Thyroid gland (tissue), 4 donors: ENCODE data around the gene GCNT4. TPM values are rescaled to one million over a fixed set of nuclear protein-coding genes. Genes with fewer than 3 reads are reported as not detected.
"Not testable (repeated sequence)": the region's sequence is repeated elsewhere in the genome, so short reads cannot be mapped to it uniquely, and the experiment has no call there.

Experiments used
- DNase-seq, 2 donors: peaks; one replicate each; pipeline ENCODE4 v3.0.0-alpha.2; 2019
- H3K27ac ChIP-seq, 3 donors: fragments of 200-600 bp; sonication (generic); 1 replicate in 2 of 3; 2 replicates in 1 of 3; pipeline ENCODE4 v1.5.1; 2016 to 2019; ENCODE audit warnings: mild to moderate bottlenecking in 1 of 3, moderate library complexity in 1 of 3
- H3K27me3 ChIP-seq: fragments of 200-600 bp; sonication (generic); one replicate; pipeline ENCODE4 v1.5.1; 2019
- H3K36me3 ChIP-seq, 2 donors: fragments of 200-600 bp; sonication (generic); one replicate each; pipeline ENCODE4 v1.5.1; 2016 to 2019
- H3K4me1 ChIP-seq, 2 donors: fragments of 200-600 bp; sonication (generic); one replicate each; pipeline ENCODE4 v1.5.1; 2017 to 2019
- H3K4me3 ChIP-seq, 3 donors: fragments of 200-600 bp; sonication (generic); replicated peaks in 1 of 3; 1 replicate in 2 of 3; 2 replicates in 1 of 3; pipeline ENCODE4 v1.5.1; 2016; ENCODE audit warnings: mild to moderate bottlenecking in 1 of 3
- H3K9me3 ChIP-seq: fragments of 200-600 bp; sonication (generic); one replicate; pipeline ENCODE4 v1.5.1; 2017
- CTCF ChIP-seq, 6 experiments: fragments of 200-600 bp in 3 of 6; fragments of 450-650 bp in 3 of 6; sonication (generic) in 3 of 6; IDR thresholded peaks; one replicate each; pipeline ENCODE4 v1.5.1; 2016 to 2019; ENCODE audit warnings: antibody characterized with exemption in 6 of 6, mild to moderate bottlenecking in 2 of 6, inconsistent platforms in 1 of 6, moderate library complexity in 1 of 6
- POLR2A ChIP-seq, 2 donors: fragments of 450-650 bp; IDR thresholded peaks; one replicate each; pipeline ENCODE4 v1.6.1; 2017; ENCODE audit warnings: antibody characterized with exemption in 2 of 2, mild to moderate bottlenecking in 2 of 2, moderate library complexity in 1 of 2
- whole genome bisulfite sequencing, 2 donors: methylation state at CpG; one replicate each; pipeline ENCODE4 v1.1.5; 2017; 5-methylcytosine and 5-hydroxymethylcytosine counted together
- intact Hi-C: fragments of 100-400 bp; cut with DNase I; formaldehyde crosslinking; loops from one replicate; pipeline ENCODE4 v1.15.1; 2023
- total RNA-seq, 4 donors: library from RNA; depleted of rRNA; stranded (reverse); fragments of >200 nt; gene quantifications; one replicate each; pipeline ENCODE4 v1.2.3, GENCODE V29; 2016

Gene GCNT4
- total RNA-seq, 4 donors from 2014 or later, result 0.94 to 3.1 (median 1.5) TPM

DNA sequence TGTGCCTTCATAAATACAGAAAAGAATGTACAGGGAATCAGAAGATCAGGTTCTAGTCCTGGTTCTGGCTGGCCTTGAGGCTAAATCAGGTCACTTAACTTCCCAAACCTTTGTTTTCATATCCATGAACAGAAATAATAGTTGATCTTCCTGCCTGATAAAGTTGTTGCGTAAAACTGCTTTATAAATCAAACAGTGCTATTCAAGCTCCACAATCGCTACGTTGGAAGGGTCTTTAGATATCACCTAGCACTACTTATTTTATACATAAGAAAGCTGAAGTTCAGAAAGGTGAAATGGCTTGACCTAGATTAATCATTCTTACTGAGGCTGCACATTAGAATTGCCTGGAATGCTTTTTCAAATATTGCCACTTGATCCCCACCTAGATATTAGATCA is 36.3 kb upstream of the GCNT4 start:
- intact Hi-C loops, result no loop called here
- no peak for TF ChIP-seq CTCF (IDR thresholded peaks at IDR 0.05)
- DNase-seq, result no peak
- Histone ChIP-seq H3K36me3 (no peaks in the 10 kb centered on the region), H3K27me3 (no peaks in the 10 kb centered on the region), H3K27ac (no peak overlapping the region), H3K4me1 (no peaks in the 10 kb centered on the region), H3K9me3 (no peaks in the 10 kb centered on the region), H3K4me3 (no peak overlapping the region)
- 89 to 92% methylated on average over 3 of the region's 3 CpGs for WGBS, 2 donors

GRCh38 chr5:75081510-75081909 is 29.2 kb upstream of the GCNT4 start:
- H3K36me3 ChIP-seq, result no peaks in the 10 kb centered on the region
- no peak overlapping the region for H3K27ac ChIP-seq
- 82 to 84% methylated on average over 2 of the region's 2 CpGs for WGBS, 2 donors
- intact Hi-C loops, result no loop called here
- no peak for DNase-seq
- H3K4me1 ChIP-seq, result no peaks in the 10 kb centered on the region
- H3K9me3 ChIP-seq, result no peaks in the 10 kb centered on the region
- H3K4me3 ChIP-seq, result no peak overlapping the region
- no peaks in the 10 kb centered on the region for H3K27me3 ChIP-seq
- TF ChIP-seq POLR2A (IDR thresholded peaks at IDR 0.05), result no peak
- TF ChIP-seq CTCF (IDR thresholded peaks at IDR 0.05), result no peak

GRCh38 chr5:75079346-75079745 is 27.0 kb upstream of the GCNT4 start:
- H3K4me1 ChIP-seq, H3K9me3 ChIP-seq, H3K27me3 ChIP-seq, H3K4me3 ChIP-seq, H3K27ac ChIP-seq, intact Hi-C loops, H3K36me3 ChIP-seq, DNase-seq: not testable (repeated sequence)
- 89 to 93% methylated on average over 3 of the region's 3 CpGs for WGBS, 2 donors

DNA sequence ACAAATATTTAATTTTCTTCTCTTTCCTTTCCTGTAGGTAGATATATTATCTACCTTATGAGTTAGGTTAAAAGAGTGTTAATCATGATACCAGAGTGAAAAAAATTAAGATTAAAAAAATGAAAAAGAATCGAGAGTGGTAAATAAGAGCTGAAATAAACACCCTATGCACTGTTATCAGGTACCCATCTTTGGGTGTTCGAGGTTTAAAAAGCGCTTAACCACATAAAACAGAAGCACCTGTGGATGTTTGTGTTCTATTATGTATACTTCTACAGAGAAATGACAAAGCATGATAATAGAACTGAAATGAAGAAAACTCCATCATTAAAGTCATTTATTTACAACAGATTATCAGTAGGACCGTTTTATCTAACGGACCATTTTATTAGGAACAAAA is 25.7 kb upstream of the GCNT4 start:
- Histone ChIP-seq H3K4me1 (no peaks in the 10 kb centered on the region), H3K27ac (no peak overlapping the region), H3K36me3 (no peaks in the 10 kb centered on the region), H3K27me3 (no peaks in the 10 kb centered on the region), H3K9me3 (no peaks in the 10 kb centered on the region), H3K4me3 (no peak overlapping the region)
- TF ChIP-seq POLR2A (IDR thresholded peaks at IDR 0.05) (no peak), CTCF (IDR thresholded peaks at IDR 0.05) (no peak)
- WGBS, 2 donors, result 86 to 92% methylated on average over 5 of the region's 5 CpGs
- intact Hi-C loops, result no loop called here
- DNase-seq, result no peak

DNA sequence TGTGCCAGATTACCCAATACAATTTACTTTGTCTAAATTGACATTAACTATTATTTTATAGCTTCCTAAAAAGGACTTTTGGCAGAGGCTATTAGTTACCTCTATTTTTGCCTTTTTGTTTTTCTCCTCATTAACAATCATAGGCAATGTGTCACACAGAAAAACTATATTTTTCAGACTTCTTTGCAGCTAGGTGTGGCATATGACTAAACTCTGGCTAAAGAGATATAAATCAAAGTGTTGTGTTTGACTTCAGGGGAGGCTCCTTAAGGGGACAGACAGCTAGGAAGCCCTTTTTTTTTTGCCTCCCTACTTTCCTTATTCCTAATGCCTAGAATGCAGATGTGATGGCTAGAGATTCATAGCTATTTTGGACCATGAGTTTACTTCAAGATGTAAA is 19.7 kb upstream of the GCNT4 start:
- Histone ChIP-seq H3K4me1 (no peaks in the 10 kb centered on the region), H3K27ac (no peak overlapping the region), H3K9me3 (no peaks in the 10 kb centered on the region), H3K27me3 (no peaks in the 10 kb centered on the region), H3K36me3 (no peaks in the 10 kb centered on the region), H3K4me3 (no peak overlapping the region)
- TF ChIP-seq POLR2A (IDR thresholded peaks at IDR 0.05) (no peak), CTCF (IDR thresholded peaks at IDR 0.05) (no peak)
- no peak for DNase-seq
- intact Hi-C loops, result no loop called here

- no peaks in the 10 kb centered on the region for H3K4me1 ChIP-seq
Measured at GRCh38 chr5:75071100-75071499, 18.7 kb upstream of the GCNT4 start.

More at GRCh38 chr5:75071100-75071499, 18.7 kb upstream of the GCNT4 start:
- TF ChIP-seq CTCF (IDR thresholded peaks at IDR 0.05) (no peak), POLR2A (IDR thresholded peaks at IDR 0.05) (no peak)
- Histone ChIP-seq H3K27ac (no peak overlapping the region), H3K36me3 (no peaks in the 10 kb centered on the region), H3K9me3 (no peaks in the 10 kb centered on the region), H3K27me3 (no peaks in the 10 kb centered on the region), H3K4me3 (no peak overlapping the region)
- intact Hi-C loops, result no loop called here
- DNase-seq, result no peak
